Measurements from ENCODE around the gene GCSH. TPM values are rescaled to one million over a fixed set of nuclear protein-coding genes. Genes with fewer than 3 reads are reported as not detected.
"Not testable (repeated sequence)": the region's sequence is repeated elsewhere in the genome, so short reads cannot be mapped to it uniquely, and the experiment has no call there.

Gene GCSH
- total and polyA plus RNA-seq, 8 donors = 4.9 to 36.4 (median 24.2) TPM

DNA sequence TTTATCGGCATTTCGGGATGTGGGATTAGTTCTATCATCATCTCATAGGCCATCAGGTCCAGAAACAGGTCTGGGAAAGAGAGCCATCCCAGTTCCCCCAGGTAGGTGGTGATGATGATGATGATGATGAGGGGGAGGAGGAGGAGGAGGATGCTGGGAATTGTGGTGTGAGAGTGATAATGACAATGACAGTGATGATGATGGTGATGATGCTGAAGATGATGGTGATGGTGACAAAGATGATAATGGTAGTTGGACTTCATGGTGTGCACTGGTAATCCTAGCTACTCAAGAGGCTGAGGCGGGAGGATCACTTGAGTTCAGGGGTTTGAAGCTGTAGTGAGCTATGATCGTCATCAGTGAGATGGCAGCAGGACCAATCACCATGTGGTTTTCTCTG, 16.3 kb upstream of the GCSH start:
- no peak overlapping the region for H3K4me3 ChIP-seq
- H3K4me1 ChIP-seq = no peaks in the 10 kb centered on the region
- H3K9me3 ChIP-seq = no peaks in the 10 kb centered on the region
- WGBS, 5 donors = 92 to 98% (median 93%) methylated on average over 4 of the region's 4 CpGs
- H3K36me3 ChIP-seq = no peaks in the 10 kb centered on the region
- TF ChIP-seq POLR2AphosphoS5 (IDR thresholded peaks at IDR 0.05) (no peak), CTCF (IDR thresholded peaks at IDR 0.05) (no peak), POLR2A (IDR thresholded peaks at IDR 0.05) (no peak), EP300 (IDR thresholded peaks at IDR 0.05) (no peak)
- peaks cover 0 to 10% (median 0%) of the 10 kb centered on the region in 3 donors for H3K27me3 ChIP-seq
- intact Hi-C loops (cut with DNase I; ENCODE audit: low total_unique reads) = no loop called here
- no peak overlapping the region for H3K27ac ChIP-seq
- no peak for DNase-seq

DNA sequence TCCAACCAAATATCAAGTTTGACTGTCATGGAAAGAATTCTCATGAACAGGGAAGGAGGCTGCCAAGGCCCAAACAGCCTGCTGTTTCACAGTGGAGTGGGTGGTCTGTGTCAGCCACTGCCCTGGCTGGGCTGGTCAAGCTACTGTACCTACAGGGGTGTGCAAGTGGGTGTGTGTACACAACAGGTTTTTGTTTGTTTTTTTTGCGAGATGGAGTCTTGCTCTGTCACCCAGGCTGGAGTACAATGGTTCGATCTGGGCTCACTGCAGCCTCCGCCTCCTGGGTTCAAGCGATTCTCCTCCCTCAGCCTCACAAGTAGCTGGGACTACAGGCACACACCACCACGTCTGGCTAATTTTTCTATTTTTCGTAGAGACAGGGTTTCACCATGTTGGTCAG, 13.1 kb upstream of the GCSH start:
- H3K27ac ChIP-seq; DNase-seq; H3K36me3 ChIP-seq; H3K9me3 ChIP-seq; H3K27me3 ChIP-seq; H3K4me3 ChIP-seq; H3K4me1 ChIP-seq; intact Hi-C loops (cut with DNase I; ENCODE audit: low total_unique reads): not testable (repeated sequence)
- WGBS, 5 donors = 83 to 92% (median 88%) methylated on average over 6 of the region's 6 CpGs

DNA sequence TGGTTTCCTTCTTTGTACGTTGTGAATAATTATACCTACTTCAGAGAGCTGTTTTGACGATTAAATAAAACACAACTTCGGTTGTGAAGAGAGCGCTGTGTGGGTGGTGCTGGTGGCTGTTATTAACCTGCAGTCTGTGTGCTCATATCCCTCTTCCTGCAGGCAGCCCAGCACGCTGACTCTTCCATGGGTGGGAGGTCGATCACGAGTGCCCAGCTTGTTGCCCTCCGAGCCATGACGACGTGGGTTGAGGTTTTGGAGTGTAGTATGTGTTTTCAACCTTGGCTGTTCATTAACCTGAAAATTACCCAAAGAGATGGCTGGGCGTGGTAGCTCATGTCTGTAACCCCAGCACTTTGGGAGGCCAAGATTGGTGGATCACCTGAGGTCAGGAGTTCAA, 11.3 kb upstream of the GCSH start:
- TF ChIP-seq CTCF (IDR thresholded peaks at IDR 0.05) = no peak
- no peak for TF ChIP-seq POLR2A (IDR thresholded peaks at IDR 0.05)
- no peak for TF ChIP-seq EP300 (IDR thresholded peaks at IDR 0.05)
- no peak for TF ChIP-seq POLR2AphosphoS5 (IDR thresholded peaks at IDR 0.05)
- H3K4me1 ChIP-seq = no peaks in the 10 kb centered on the region
- 71 to 84% (median 76%) methylated on average over 11 of the region's 11 CpGs for WGBS, 5 donors
- no peak overlapping the region for H3K27ac ChIP-seq
- no peak for DNase-seq
- intact Hi-C loops (cut with DNase I; ENCODE audit: low total_unique reads) = no loop called here
- no peaks in the 10 kb centered on the region for H3K36me3 ChIP-seq
- H3K9me3 ChIP-seq = no peaks in the 10 kb centered on the region
- H3K4me3 ChIP-seq = no peak overlapping the region
- no peaks in the 10 kb centered on the region for H3K27me3 ChIP-seq

- Histone ChIP-seq H3K4me1 (no peaks in the 10 kb centered on the region), H3K4me3 (no peak overlapping the region), H3K36me3 (no peaks in the 10 kb centered on the region), H3K27me3 (no peaks in the 10 kb centered on the region), H3K9me3 (no peaks in the 10 kb centered on the region), H3K27ac (no peak overlapping the region)
- intact Hi-C loops (cut with DNase I; ENCODE audit: low total_unique reads) = no loop called here
- TF ChIP-seq EP300 (IDR thresholded peaks at IDR 0.05) (no peak), POLR2A (IDR thresholded peaks at IDR 0.05) (no peak), POLR2AphosphoS5 (IDR thresholded peaks at IDR 0.05) (no peak), CTCF (IDR thresholded peaks at IDR 0.05) (no peak)
- no peak for DNase-seq
- 50 to 59% (median 56%) methylated on average over 8 of the region's 8 CpGs for WGBS, 5 donors
Observed at GRCh38 chr16:81106826-81107503, 10.8 kb upstream of the GCSH start.

GRCh38 chr16:81105946-81106345, 9.8 kb upstream of the GCSH start:
- H3K9me3 ChIP-seq = no peaks in the 10 kb centered on the region
- 76 to 86% (median 81%) methylated on average over 1 of the region's 1 CpG for WGBS, 5 donors
- no peak for DNase-seq
- intact Hi-C loops (cut with DNase I; ENCODE audit: low total_unique reads) = no loop called here
- H3K4me3 ChIP-seq = no peak overlapping the region
- TF ChIP-seq POLR2A (IDR thresholded peaks at IDR 0.05) (no peak), CTCF (IDR thresholded peaks at IDR 0.05) (no peak), POLR2AphosphoS5 (IDR thresholded peaks at IDR 0.05) (no peak), EP300 (IDR thresholded peaks at IDR 0.05) (no peak)
- no peaks in the 10 kb centered on the region for H3K4me1 ChIP-seq
- H3K27ac ChIP-seq = no peak overlapping the region
- H3K36me3 ChIP-seq = no peaks in the 10 kb centered on the region
- H3K27me3 ChIP-seq = no peaks in the 10 kb centered on the region

Data from stomach (tissue), 9 donors.